GM23338 (cell line): ENCODE data around the gene ATP5MC2. TPM values are rescaled to one million over a fixed set of nuclear protein-coding genes. Genes with fewer than 3 reads are reported as not detected.
"Not testable (repeated sequence)": the region's sequence is repeated elsewhere in the genome, so short reads cannot be mapped to it uniquely, and the experiment has no call there.

Source experiments
- ATAC-seq: fragments of 200-7000 bp; cut with Tn5 transposase; 3 replicates; pipeline ENCODE4 v1.9.1; 2020
- DNase-seq: peaks from one replicate; pipeline ENCODE4 v3.0.0-alpha.2; 2015; ENCODE audit warnings: low spot score
- H2AFZ ChIP-seq: fragments of 200-600 bp; sonication (generic); 2 replicates; pipeline ENCODE4 v1.8.0; 2016; ENCODE audit warnings: antibody characterized with exemption, mild to moderate bottlenecking, moderate library complexity
- H3F3A ChIP-seq: fragments of 200-600 bp; sonication (generic); replicated peaks from 2 replicates; pipeline ENCODE4 v1.8.0; 2017; ENCODE audit warnings: antibody characterized with exemption, mixed run types, low read depth
- H3K27ac ChIP-seq: fragments of 200-600 bp; sonication (generic); 2 replicates; pipeline ENCODE4 v1.6.1; 2016; ENCODE audit warnings: low read depth
- H3K27me3 ChIP-seq: fragments of 200-600 bp; sonication (generic); 2 replicates; pipeline ENCODE4 v1.8.0; 2016; ENCODE audit warnings: mild to moderate bottlenecking, mixed run types, moderate library complexity; ENCODE audit not compliant: insufficient read depth
- H3K36me3 ChIP-seq: fragments of 200-600 bp; sonication (generic); 2 replicates; pipeline ENCODE4 v1.8.0; 2016; ENCODE audit warnings: mild to moderate bottlenecking; ENCODE audit not compliant: insufficient read depth
- H3K4me1 ChIP-seq: fragments of 200-600 bp; sonication (generic); 2 replicates; pipeline ENCODE4 v1.8.0; 2016; ENCODE audit warnings: mild to moderate bottlenecking, moderate library complexity; ENCODE audit not compliant: insufficient read depth
- H3K4me2 ChIP-seq: fragments of 200-600 bp; sonication (generic); 2 replicates; pipeline ENCODE4 v1.7.1; 2017; ENCODE audit warnings: mixed run types
- H3K4me3 ChIP-seq: fragments of 200-600 bp; sonication (generic); 2 replicates; pipeline ENCODE4 v1.6.1; 2016; ENCODE audit warnings: mixed run types
- H3K79me2 ChIP-seq: fragments of 200-600 bp; sonication (generic); replicated peaks from 2 replicates; pipeline ENCODE4 v1.8.0; 2017; ENCODE audit warnings: mild to moderate bottlenecking; ENCODE audit not compliant: insufficient read depth
- H3K9me2 ChIP-seq: fragments of 200-600 bp; sonication (generic); 2 replicates; pipeline ENCODE4 v1.8.0; 2017; ENCODE audit not compliant: insufficient read depth
- H4K20me1 ChIP-seq: fragments of 200-600 bp; sonication (generic); replicated peaks from 2 replicates; pipeline ENCODE4 v1.8.0; 2017; ENCODE audit warnings: mild to moderate bottlenecking; ENCODE audit not compliant: insufficient read depth
- H3K27ac Mint-ChIP-seq: 2 replicates; pipeline ENCODE4 v1.8.0; 2020; ENCODE audit warnings: inconsistent platforms, mild to moderate bottlenecking, moderate library complexity, mixed read lengths
- H3K27me3 Mint-ChIP-seq: 3 replicates; pipeline ENCODE4 v1.8.0; 2022; ENCODE audit warnings: low read depth, mild to moderate bottlenecking, moderate library complexity, mixed read lengths, inconsistent platforms; ENCODE audit not compliant: insufficient read depth, poor library complexity
- H3K36me3 Mint-ChIP-seq: 3 replicates; pipeline ENCODE4 v1.8.0; 2021; ENCODE audit warnings: low read depth, mild to moderate bottlenecking, inconsistent platforms, moderate library complexity, mixed read lengths
- H3K4me1 Mint-ChIP-seq: 3 replicates; pipeline ENCODE4 v1.8.0; 2020; ENCODE audit warnings: mild to moderate bottlenecking, inconsistent platforms, mixed read lengths
- H3K4me3 Mint-ChIP-seq: 3 replicates; pipeline ENCODE4 v1.8.0; 2021; ENCODE audit warnings: moderate library complexity, mild to moderate bottlenecking, inconsistent platforms, mixed read lengths
- H3K9me3 Mint-ChIP-seq: 3 replicates; pipeline ENCODE4 v1.8.0; 2020; ENCODE audit warnings: moderate library complexity, mild to moderate bottlenecking, inconsistent platforms, mixed read lengths
- CREB1 ChIP-seq: fragments of 250-450 bp; sonication (Bioruptor Pico); IDR thresholded peaks from 2 replicates; pipeline ENCODE4 v1.5.0; 2020; ENCODE audit warnings: low read depth, mild to moderate bottlenecking, moderate library complexity
- JUNB ChIP-seq: IDR thresholded peaks from one replicate; pipeline ENCODE4 v1.6.1; 2016; ENCODE audit warnings: antibody characterized with exemption; ENCODE audit not compliant: unreplicated experiment
- NANOG ChIP-seq: IDR thresholded peaks from 2 replicates; pipeline ENCODE4 v1.6.1; 2016; ENCODE audit warnings: antibody characterized with exemption, borderline replicate concordance
- STAT1 ChIP-seq: IDR thresholded peaks from one replicate; pipeline ENCODE4 v1.6.1; 2016; ENCODE audit warnings: antibody characterized with exemption; ENCODE audit not compliant: unreplicated experiment
- ZNF331 ChIP-seq: fragments of 250-450 bp; sonication (Bioruptor Pico); IDR thresholded peaks from 2 replicates; pipeline ENCODE4 v1.5.0; 2020; ENCODE audit warnings: low read depth, mild to moderate bottlenecking, moderate library complexity
- polyA plus RNA-seq: library from polyadenylated mRNA; unstranded; fragments of >200 nt; fragmentation: Nextera tagmentation; extraction: Ambion mirVana; gene quantifications from 2 replicates; pipeline ENCODE4 v1.2.1, GENCODE V29; 2016
- total RNA-seq: library from RNA; depleted of rRNA; stranded (reverse); fragments of >200 nt; shearing (Covaris generic); gene quantifications from 2 replicates; pipeline ENCODE4 v1.2.3, GENCODE V29; 2014
- TF ChIP-seq, protein P1 (sequence below): fragments of 250-450 bp; sonication (Bioruptor Pico); IDR thresholded peaks from 2 replicates; pipeline ENCODE4 v1.5.0; 2020; ENCODE audit warnings: mild to moderate bottlenecking, moderate library complexity
- TF ChIP-seq, protein P2 (sequence below): IDR thresholded peaks from one replicate; pipeline ENCODE4 v1.6.1; 2018; ENCODE audit warnings: antibody characterized with exemption; ENCODE audit not compliant: unreplicated experiment
- TF ChIP-seq, protein P3 (sequence below): IDR thresholded peaks from 2 replicates; pipeline ENCODE4 v1.6.1; 2016; ENCODE audit warnings: antibody characterized with exemption

The ATP5MC2 gene
- total and polyA plus RNA-seq, 2 experiments from 2014 or later, result 362 to 821 TPM

DNA sequence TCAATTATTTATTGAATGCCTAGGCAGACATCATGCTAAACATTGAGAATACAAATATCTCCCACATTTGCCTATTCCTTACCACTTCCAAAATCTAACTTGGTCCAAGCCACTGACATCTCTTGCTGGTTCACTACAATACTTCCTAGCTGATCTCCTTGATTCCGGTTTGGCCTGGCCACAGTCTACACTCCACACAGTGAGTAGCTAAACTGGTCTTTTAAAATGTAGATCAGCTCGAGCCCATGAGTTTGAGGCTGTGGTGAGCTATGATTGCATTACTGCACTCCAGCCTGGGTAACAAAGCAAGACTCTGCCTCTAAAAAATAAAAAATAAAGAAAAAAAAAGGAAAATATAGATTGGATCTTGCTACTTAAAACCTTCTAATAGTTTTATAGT lies 7.6 kb upstream of the ATP5MC2 start (continued):
- TF ChIP-seq, protein P1, sequence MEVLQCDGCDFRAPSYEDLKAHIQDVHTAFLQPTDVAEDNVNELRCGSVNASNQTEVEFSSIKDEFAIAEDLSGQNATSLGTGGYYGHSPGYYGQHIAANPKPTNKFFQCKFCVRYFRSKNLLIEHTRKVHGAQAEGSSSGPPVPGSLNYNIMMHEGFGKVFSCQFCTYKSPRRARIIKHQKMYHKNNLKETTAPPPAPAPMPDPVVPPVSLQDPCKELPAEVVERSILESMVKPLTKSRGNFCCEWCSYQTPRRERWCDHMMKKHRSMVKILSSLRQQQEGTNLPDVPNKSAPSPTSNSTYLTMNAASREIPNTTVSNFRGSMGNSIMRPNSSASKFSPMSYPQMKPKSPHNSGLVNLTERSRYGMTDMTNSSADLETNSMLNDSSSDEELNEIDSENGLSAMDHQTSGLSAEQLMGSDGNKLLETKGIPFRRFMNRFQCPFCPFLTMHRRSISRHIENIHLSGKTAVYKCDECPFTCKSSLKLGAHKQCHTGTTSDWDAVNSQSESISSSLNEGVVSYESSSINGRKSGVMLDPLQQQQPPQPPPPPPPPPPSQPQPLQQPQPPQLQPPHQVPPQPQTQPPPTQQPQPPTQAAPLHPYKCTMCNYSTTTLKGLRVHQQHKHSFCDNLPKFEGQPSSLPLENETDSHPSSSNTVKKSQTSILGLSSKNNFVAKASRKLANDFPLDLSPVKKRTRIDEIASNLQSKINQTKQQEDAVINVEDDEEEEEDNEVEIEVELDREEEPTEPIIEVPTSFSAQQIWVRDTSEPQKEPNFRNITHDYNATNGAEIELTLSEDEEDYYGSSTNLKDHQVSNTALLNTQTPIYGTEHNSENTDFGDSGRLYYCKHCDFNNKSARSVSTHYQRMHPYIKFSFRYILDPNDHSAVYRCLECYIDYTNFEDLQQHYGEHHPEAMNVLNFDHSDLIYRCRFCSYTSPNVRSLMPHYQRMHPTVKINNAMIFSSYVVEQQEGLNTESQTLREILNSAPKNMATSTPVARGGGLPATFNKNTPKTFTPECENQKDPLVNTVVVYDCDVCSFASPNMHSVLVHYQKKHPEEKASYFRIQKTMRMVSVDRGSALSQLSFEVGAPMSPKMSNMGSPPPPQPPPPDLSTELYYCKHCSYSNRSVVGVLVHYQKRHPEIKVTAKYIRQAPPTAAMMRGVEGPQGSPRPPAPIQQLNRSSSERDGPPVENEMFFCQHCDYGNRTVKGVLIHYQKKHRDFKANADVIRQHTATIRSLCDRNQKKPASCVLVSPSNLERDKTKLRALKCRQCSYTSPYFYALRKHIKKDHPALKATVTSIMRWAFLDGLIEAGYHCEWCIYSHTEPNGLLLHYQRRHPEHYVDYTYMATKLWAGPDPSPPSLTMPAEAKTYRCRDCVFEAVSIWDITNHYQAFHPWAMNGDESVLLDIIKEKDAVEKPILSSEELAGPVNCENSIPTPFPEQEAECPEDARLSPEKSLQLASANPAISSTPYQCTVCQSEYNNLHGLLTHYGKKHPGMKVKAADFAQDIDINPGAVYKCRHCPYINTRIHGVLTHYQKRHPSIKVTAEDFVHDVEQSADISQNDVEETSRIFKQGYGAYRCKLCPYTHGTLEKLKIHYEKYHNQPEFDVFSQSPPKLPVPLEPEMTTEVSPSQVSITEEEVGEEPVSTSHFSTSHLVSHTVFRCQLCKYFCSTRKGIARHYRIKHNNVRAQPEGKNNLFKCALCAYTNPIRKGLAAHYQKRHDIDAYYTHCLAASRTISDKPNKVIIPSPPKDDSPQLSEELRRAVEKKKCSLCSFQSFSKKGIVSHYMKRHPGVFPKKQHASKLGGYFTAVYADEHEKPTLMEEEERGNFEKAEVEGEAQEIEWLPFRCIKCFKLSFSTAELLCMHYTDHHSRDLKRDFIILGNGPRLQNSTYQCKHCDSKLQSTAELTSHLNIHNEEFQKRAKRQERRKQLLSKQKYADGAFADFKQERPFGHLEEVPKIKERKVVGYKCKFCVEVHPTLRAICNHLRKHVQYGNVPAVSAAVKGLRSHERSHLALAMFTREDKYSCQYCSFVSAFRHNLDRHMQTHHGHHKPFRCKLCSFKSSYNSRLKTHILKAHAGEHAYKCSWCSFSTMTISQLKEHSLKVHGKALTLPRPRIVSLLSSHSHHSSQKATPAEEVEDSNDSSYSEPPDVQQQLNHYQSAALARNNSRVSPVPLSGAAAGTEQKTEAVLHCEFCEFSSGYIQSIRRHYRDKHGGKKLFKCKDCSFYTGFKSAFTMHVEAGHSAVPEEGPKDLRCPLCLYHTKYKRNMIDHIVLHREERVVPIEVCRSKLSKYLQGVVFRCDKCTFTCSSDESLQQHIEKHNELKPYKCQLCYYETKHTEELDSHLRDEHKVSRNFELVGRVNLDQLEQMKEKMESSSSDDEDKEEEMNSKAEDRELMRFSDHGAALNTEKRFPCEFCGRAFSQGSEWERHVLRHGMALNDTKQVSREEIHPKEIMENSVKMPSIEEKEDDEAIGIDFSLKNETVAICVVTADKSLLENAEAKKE (CRISPR knock-in tag), result no peak

DNA sequence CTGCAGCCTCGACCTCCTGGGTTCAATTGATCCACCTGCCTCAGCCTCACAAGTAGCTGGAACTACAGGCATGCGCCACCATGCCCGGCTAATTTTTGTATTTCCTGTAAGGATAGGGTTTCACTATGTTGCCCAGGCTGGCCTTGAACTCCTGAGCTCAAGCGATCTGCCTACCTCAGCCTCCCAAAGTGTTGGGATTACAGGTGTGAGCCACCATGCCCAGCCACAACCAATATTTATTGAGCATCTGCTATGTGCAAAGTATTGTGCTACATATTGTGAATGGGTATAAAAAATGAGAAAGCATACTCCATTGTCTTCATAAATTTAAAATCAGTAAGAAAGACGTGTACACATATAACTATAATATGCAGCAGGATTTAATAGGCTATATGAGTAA lies 4.2 kb upstream of the ATP5MC2 start:
- not testable (repeated sequence) for H3K79me2 ChIP-seq, H3K9me2 ChIP-seq, H3K36me3 Mint-ChIP-seq, H3K27ac ChIP-seq, ATAC-seq, H3K4me3 ChIP-seq, H3K9me3 Mint-ChIP-seq, H4K20me1 ChIP-seq, H3K4me2 ChIP-seq, H2AFZ ChIP-seq, H3K27ac Mint-ChIP-seq, H3K4me3 Mint-ChIP-seq, H3K27me3 ChIP-seq, DNase-seq, H3F3A ChIP-seq, H3K36me3 ChIP-seq
- Mint-ChIP-seq H3K27me3 (peaks cover 16% of the 10 kb centered on the region), H3K4me1 (peaks cover 31% of the 10 kb centered on the region)
- H3K4me1 ChIP-seq, result peaks cover 29% of the 10 kb centered on the region

DNA sequence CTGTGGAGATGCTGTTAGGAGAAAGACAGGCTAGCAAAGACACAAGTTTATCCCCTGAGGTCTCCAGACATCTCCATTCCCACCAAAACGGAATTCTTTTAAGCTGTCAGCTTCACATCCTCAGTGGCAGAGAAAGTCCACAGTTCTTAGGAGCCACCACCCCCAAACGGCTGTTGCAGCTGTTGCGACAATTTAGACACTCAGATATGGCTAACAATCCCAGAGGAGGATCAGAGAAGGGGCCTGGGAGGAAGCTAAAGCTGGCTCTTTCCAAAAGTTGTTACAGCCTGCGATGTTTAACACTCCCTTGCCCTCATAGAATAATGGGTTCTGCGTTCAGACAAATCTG lies 1.9 kb upstream of the ATP5MC2 start:
- H3K36me3 Mint-ChIP-seq, result peaks cover 23% of the 10 kb centered on the region
- peak overlapping the region; percentile 83 for H2AFZ ChIP-seq
- peaks cover 31% of the 10 kb centered on the region for H3K4me1 ChIP-seq
- H3K36me3 ChIP-seq, result peaks cover 14% of the 10 kb centered on the region
- H3K27ac ChIP-seq, result peak overlapping the region; percentile 96; the same call in 1 of the 2 replicates
- peaks cover 11% of the 10 kb centered on the region; the same call in 1 of the 2 replicates for H3F3A ChIP-seq
- no peaks in the 10 kb centered on the region for H3K9me2 ChIP-seq
- H3K4me3 Mint-ChIP-seq, result peak overlapping the region; percentile 92
- no peak for DNase-seq
- peaks cover 29% of the 10 kb centered on the region for H3K4me1 Mint-ChIP-seq
- H3K27ac Mint-ChIP-seq, result peak overlapping the region; percentile 95; the same call in 1 of the 2 replicates
- ATAC-seq, result no peak
- no peaks in the 10 kb centered on the region for H3K27me3 ChIP-seq
- peak overlapping the region; percentile 61 for H3K4me3 ChIP-seq
- peaks cover 12% of the 10 kb centered on the region for H3K27me3 Mint-ChIP-seq
- H3K9me3 Mint-ChIP-seq, result no peaks in the 10 kb centered on the region
- peak overlapping the region; percentile 89 for H3K4me2 ChIP-seq
- peaks cover 28% of the 10 kb centered on the region for H3K79me2 ChIP-seq
- 0 out of 2 replicates have a peak, but pooled peaks cover 5% of the 10 kb centered on the region for H4K20me1 ChIP-seq
- TF ChIP-seq NANOG (no peak), STAT1 (no peak), ZNF331 (no peak), JUNB (no peak), CREB1 (CRISPR knock-in tag) (no peak)
- TF ChIP-seq, protein P2, sequence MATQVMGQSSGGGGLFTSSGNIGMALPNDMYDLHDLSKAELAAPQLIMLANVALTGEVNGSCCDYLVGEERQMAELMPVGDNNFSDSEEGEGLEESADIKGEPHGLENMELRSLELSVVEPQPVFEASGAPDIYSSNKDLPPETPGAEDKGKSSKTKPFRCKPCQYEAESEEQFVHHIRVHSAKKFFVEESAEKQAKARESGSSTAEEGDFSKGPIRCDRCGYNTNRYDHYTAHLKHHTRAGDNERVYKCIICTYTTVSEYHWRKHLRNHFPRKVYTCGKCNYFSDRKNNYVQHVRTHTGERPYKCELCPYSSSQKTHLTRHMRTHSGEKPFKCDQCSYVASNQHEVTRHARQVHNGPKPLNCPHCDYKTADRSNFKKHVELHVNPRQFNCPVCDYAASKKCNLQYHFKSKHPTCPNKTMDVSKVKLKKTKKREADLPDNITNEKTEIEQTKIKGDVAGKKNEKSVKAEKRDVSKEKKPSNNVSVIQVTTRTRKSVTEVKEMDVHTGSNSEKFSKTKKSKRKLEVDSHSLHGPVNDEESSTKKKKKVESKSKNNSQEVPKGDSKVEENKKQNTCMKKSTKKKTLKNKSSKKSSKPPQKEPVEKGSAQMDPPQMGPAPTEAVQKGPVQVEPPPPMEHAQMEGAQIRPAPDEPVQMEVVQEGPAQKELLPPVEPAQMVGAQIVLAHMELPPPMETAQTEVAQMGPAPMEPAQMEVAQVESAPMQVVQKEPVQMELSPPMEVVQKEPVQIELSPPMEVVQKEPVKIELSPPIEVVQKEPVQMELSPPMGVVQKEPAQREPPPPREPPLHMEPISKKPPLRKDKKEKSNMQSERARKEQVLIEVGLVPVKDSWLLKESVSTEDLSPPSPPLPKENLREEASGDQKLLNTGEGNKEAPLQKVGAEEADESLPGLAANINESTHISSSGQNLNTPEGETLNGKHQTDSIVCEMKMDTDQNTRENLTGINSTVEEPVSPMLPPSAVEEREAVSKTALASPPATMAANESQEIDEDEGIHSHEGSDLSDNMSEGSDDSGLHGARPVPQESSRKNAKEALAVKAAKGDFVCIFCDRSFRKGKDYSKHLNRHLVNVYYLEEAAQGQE, result no peak
- TF ChIP-seq, protein P3, sequence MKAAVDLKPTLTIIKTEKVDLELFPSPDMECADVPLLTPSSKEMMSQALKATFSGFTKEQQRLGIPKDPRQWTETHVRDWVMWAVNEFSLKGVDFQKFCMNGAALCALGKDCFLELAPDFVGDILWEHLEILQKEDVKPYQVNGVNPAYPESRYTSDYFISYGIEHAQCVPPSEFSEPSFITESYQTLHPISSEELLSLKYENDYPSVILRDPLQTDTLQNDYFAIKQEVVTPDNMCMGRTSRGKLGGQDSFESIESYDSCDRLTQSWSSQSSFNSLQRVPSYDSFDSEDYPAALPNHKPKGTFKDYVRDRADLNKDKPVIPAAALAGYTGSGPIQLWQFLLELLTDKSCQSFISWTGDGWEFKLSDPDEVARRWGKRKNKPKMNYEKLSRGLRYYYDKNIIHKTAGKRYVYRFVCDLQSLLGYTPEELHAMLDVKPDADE, result no peak
